Subcutaneous adipose tissue (tissue), 4 donors: ENCODE data around the gene TGFB1I1. TPM values are rescaled to one million over a fixed set of nuclear protein-coding genes. Genes with fewer than 3 reads are reported as not detected.

ENCODE experiments used
- total RNA-seq, 4 donors: library from RNA; depleted of rRNA; stranded (reverse); fragments of >200 nt; gene quantifications; one replicate each; pipeline ENCODE4 v1.1.0, GENCODE V29; 2016
- TF ChIP-seq, protein P1 (sequence below): fragments of 450-650 bp; IDR thresholded peaks from one replicate; pipeline ENCODE4 v1.5.1; 2016; ENCODE audit warnings: low read depth, mild to moderate bottlenecking, control low read depth, antibody characterized with exemption, moderate library complexity

TGFB1I1 gene
- total RNA-seq, 4 donors from 2014 or later = 12.6 to 35.0 (median 19.7) TPM

DNA sequence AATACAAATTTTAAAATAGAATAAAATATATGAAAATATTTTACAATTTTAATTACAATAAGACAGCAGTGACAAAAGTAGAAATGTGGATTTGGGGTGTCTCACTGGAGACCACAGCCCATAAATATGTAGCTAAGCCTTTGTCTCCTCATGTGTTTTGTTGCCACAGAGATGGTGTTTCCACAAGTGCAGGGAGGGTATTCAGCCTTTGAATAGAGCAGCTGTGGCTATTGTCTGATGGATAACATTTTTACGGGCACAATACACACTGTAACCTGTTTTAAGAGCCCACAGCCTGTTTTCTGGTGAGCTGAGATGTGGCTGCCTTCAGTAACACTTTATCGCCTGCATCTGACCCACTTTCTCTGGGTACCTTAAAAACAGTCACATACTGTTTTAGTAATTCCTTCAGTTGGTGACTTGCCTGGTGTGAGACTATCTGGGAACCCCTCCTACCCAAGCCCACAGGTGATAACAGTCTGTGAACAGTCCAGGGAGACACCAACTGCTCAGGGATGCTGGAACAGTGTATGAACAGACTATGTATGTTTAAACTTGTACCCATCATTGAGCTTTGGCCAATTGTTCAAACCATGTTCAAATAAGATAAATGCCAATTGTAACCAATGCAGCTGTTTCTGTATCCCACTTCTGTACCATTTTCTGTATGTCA lies 47.9 kb downstream of the TGFB1I1 start:
- TF ChIP-seq, protein P1, sequence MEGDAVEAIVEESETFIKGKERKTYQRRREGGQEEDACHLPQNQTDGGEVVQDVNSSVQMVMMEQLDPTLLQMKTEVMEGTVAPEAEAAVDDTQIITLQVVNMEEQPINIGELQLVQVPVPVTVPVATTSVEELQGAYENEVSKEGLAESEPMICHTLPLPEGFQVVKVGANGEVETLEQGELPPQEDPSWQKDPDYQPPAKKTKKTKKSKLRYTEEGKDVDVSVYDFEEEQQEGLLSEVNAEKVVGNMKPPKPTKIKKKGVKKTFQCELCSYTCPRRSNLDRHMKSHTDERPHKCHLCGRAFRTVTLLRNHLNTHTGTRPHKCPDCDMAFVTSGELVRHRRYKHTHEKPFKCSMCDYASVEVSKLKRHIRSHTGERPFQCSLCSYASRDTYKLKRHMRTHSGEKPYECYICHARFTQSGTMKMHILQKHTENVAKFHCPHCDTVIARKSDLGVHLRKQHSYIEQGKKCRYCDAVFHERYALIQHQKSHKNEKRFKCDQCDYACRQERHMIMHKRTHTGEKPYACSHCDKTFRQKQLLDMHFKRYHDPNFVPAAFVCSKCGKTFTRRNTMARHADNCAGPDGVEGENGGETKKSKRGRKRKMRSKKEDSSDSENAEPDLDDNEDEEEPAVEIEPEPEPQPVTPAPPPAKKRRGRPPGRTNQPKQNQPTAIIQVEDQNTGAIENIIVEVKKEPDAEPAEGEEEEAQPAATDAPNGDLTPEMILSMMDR = no peak

DNA sequence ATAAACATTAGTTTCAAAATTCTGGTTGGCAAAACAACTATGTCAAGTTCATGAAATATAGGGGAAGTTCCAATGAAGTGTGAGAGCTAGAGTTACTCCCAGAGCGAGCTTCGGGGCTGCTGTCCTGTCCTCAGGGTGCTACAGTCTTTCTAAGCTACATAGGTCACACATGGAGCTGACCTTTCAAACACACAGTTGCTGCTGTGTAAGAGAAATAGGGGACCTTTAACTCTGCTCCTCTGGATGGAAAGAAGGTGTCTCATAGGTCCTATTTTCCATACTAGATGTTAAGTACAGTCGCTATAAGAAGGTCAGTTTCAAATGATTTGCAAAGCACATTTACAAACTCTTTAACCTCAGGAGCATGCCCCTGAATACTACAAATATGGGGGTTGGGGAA lies 49.4 kb downstream of the TGFB1I1 start:
- TF ChIP-seq, protein P1 = no peak

DNA sequence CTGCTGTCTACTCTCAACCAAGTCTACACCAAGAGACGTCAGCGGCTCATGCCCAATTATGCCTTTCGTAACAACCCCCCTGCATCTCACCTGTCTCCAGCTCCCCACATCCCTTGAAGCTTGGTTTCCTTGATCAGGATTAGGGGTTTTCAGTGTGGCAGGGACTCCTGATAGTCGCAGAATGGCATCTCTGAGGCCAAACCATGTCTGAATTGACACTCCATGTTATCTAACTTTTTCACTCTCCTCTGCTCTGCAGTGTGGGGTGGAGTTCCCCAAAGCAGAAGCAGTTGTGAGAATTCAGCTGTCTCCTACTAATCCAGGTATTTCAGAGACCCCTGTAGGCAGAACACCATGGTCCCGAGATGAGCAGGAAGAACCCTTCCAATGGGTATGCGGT lies 50.1 kb downstream of the TGFB1I1 start:
- TF ChIP-seq, protein P1 = no peak

DNA sequence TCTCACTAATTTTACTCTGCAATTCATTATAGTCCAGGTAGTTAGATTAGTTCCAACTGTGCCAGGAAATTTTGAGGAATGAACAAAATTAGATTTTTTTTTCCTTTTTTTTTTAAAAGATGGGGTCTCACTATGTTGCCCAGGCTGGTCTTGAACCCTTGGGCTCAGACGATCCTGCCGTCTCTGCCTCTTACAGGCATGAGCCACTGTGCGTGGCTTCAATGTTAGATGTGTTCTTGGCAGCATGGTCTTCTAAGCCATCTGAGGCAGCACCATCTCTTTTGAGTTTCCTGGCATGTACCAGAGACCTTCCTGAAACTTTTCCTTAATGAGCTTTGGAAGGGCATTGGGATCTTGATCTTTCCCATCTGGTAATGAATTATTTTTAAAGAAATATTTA lies 53.2 kb downstream of the TGFB1I1 start:
- TF ChIP-seq, protein P1 = no peak

Other genes starting within 250 kb of the TGFB1I1 start
- 10 to 100 TPM; 12.4 to 72.2 (median 29.8) TPM for gene ITGAM, start 212.2 kb upstream of the TGFB1I1 start, total RNA-seq
- gene ITGAX, start 117.0 kb upstream of the TGFB1I1 start, total RNA-seq = 100 to 1,000 TPM in 1 of 4 donors, 1 to 10 TPM in 3; 4.7 to 158 (median 7.3) TPM
- gene ITGAD, start 78.8 kb upstream of the TGFB1I1 start, total RNA-seq = under 1 TPM in 3 of 4 donors, not detected in 1; 0.22 to 0.68 (median 0.65) TPM
- gene COX6A2, start 43.8 kb upstream of the TGFB1I1 start, total RNA-seq = not detected
- gene ZNF843, start 29.4 kb upstream of the TGFB1I1 start, total RNA-seq = 1 to 10 TPM in 3 of 4 donors, under 1 TPM in 1; 0.98 to 2.4 (median 1.3) TPM
- gene ARMC5, start 12.7 kb upstream of the TGFB1I1 start, total RNA-seq = 1 to 10 TPM; 2.5 to 7.7 (median 4.4) TPM
- gene SLC5A2, start 11.0 kb downstream of the TGFB1I1 start, total RNA-seq = not detected
- 10 to 100 TPM; 20.2 to 49.2 (median 34.2) TPM for gene RUSF1, start 36.2 kb downstream of the TGFB1I1 start, total RNA-seq
- 1 to 10 TPM in 1 of 4 donors, not detected in 3; 4.7 TPM for gene AHSP, start 55.7 kb downstream of the TGFB1I1 start, total RNA-seq